Hepatocyte (in vitro differentiated cells): Measurements from ENCODE around the gene FGFBP1. TPM values are rescaled to one million over a fixed set of nuclear protein-coding genes. Genes with fewer than 3 reads are reported as not detected.

Experiments
- DNase-seq: peaks from one replicate; pipeline ENCODE4 v3.0.0-alpha.2; 2016; ENCODE audit warnings: low spot score
- H2AFZ ChIP-seq: fragments of 200-600 bp; sonication (generic); 2 replicates; pipeline ENCODE4 v1.6.0; 2016; ENCODE audit warnings: antibody characterized with exemption, mild to moderate bottlenecking
- H3K27ac ChIP-seq: fragments of 200-600 bp; sonication (generic); 2 replicates; pipeline ENCODE4 v1.5.1; 2016; ENCODE audit warnings: mild to moderate bottlenecking
- H3K27me3 ChIP-seq: fragments of 200-600 bp; sonication (generic); 2 replicates; pipeline ENCODE4 v1.6.1; 2016
- H3K36me3 ChIP-seq: fragments of 200-600 bp; sonication (generic); replicated peaks from 2 replicates; pipeline ENCODE4 v1.5.1; 2016; ENCODE audit warnings: low read depth; ENCODE audit not compliant: insufficient read depth
- H3K4me1 ChIP-seq: fragments of 200-600 bp; sonication (generic); 2 replicates; pipeline ENCODE4 v1.5.1; 2016; ENCODE audit warnings: mild to moderate bottlenecking, moderate library complexity; ENCODE audit not compliant: insufficient read depth
- H3K4me2 ChIP-seq: fragments of 200-600 bp; sonication (generic); 2 replicates; pipeline ENCODE4 v1.6.0; 2016
- H3K4me3 ChIP-seq: fragments of 200-600 bp; sonication (generic); 2 replicates; pipeline ENCODE4 v1.5.1; 2016; ENCODE audit warnings: mild to moderate bottlenecking
- H3K79me2 ChIP-seq: fragments of 200-600 bp; sonication (generic); 2 replicates; pipeline ENCODE4 v1.6.0; 2017; ENCODE audit warnings: mild to moderate bottlenecking
- H3K9me2 ChIP-seq: fragments of 200-600 bp; sonication (generic); replicated peaks from 2 replicates; pipeline ENCODE4 v1.6.0; 2017; ENCODE audit warnings: mild to moderate bottlenecking; ENCODE audit not compliant: insufficient read depth
- H3K9me3 ChIP-seq: fragments of 200-600 bp; sonication (generic); 2 replicates; pipeline ENCODE4 v1.5.1; 2016; ENCODE audit warnings: low read depth, mild to moderate bottlenecking
- H4K20me1 ChIP-seq: fragments of 200-600 bp; sonication (generic); 2 replicates; pipeline ENCODE4 v1.6.0; 2016; ENCODE audit warnings: mild to moderate bottlenecking; ENCODE audit not compliant: insufficient read depth, poor library complexity, severe bottlenecking
- EZH2 ChIP-seq: fragments of 200-600 bp; sonication (generic); IDR thresholded peaks from 2 replicates; pipeline ENCODE4 v1.6.1; 2016; ENCODE audit warnings: antibody characterized with exemption, mild to moderate bottlenecking, borderline replicate concordance
- EZH2phosphoT487 ChIP-seq: fragments of 200-600 bp; sonication (generic); IDR thresholded peaks from one replicate; pipeline ENCODE4 v1.6.1; 2018; ENCODE audit warnings: antibody characterized with exemption, mild to moderate bottlenecking, low read depth, moderate library complexity; ENCODE audit not compliant: unreplicated experiment, severe bottlenecking
- WGBS: methylation state at CpG from one replicate; pipeline ENCODE4 v1.1.6; 2016; ENCODE audit warnings: low lambda C conversion rate; ENCODE audit errors: missing lambda C conversion rate; 5-methylcytosine and 5-hydroxymethylcytosine counted together
- polyA plus RNA-seq: library from polyadenylated mRNA; unstranded; fragments of >200 nt; fragmentation: Nextera tagmentation; extraction: Ambion mirVana; gene quantifications from 2 replicates; pipeline ENCODE4 v1.2.1, GENCODE V29; 2016
- total RNA-seq: library from RNA; depleted of rRNA; stranded (reverse); fragments of >200 nt; gene quantifications from 2 replicates; pipeline ENCODE4 v1.2.3, GENCODE V29; 2014
- TF ChIP-seq, protein P1 (sequence below): fragments of 200-600 bp; sonication (generic); IDR thresholded peaks from 2 replicates; pipeline ENCODE4 v1.5.1; 2016; ENCODE audit warnings: antibody characterized with exemption, mild to moderate bottlenecking; ENCODE audit not compliant: poor library complexity

The FGFBP1 gene
- total and polyA plus RNA-seq, 2 experiments from 2014 or later: 1.8 to 2.8 TPM

GRCh38 chr4:15982842-15983524 lies 44.4 kb upstream of the FGFBP1 start:
- no peaks in the 10 kb centered on the region for H3K9me2 ChIP-seq
- H3K4me3 ChIP-seq: no peak overlapping the region
- no peaks in the 10 kb centered on the region for H3K9me3 ChIP-seq
- H2AFZ ChIP-seq: no peak overlapping the region
- no peaks in the 10 kb centered on the region for H3K27me3 ChIP-seq
- 92% methylated on average over 8 of the region's 8 CpGs for WGBS
- H3K4me1 ChIP-seq: no peaks in the 10 kb centered on the region
- DNase-seq: no peak
- no peak overlapping the region for H3K27ac ChIP-seq
- H3K36me3 ChIP-seq: no peaks in the 10 kb centered on the region
- no peaks in the 10 kb centered on the region for H4K20me1 ChIP-seq
- no peak for TF ChIP-seq EZH2phosphoT487
- TF ChIP-seq, protein P1, sequence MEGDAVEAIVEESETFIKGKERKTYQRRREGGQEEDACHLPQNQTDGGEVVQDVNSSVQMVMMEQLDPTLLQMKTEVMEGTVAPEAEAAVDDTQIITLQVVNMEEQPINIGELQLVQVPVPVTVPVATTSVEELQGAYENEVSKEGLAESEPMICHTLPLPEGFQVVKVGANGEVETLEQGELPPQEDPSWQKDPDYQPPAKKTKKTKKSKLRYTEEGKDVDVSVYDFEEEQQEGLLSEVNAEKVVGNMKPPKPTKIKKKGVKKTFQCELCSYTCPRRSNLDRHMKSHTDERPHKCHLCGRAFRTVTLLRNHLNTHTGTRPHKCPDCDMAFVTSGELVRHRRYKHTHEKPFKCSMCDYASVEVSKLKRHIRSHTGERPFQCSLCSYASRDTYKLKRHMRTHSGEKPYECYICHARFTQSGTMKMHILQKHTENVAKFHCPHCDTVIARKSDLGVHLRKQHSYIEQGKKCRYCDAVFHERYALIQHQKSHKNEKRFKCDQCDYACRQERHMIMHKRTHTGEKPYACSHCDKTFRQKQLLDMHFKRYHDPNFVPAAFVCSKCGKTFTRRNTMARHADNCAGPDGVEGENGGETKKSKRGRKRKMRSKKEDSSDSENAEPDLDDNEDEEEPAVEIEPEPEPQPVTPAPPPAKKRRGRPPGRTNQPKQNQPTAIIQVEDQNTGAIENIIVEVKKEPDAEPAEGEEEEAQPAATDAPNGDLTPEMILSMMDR: no peak
- H3K79me2 ChIP-seq: no peaks in the 10 kb centered on the region
- H3K4me2 ChIP-seq: no peak overlapping the region

DNA sequence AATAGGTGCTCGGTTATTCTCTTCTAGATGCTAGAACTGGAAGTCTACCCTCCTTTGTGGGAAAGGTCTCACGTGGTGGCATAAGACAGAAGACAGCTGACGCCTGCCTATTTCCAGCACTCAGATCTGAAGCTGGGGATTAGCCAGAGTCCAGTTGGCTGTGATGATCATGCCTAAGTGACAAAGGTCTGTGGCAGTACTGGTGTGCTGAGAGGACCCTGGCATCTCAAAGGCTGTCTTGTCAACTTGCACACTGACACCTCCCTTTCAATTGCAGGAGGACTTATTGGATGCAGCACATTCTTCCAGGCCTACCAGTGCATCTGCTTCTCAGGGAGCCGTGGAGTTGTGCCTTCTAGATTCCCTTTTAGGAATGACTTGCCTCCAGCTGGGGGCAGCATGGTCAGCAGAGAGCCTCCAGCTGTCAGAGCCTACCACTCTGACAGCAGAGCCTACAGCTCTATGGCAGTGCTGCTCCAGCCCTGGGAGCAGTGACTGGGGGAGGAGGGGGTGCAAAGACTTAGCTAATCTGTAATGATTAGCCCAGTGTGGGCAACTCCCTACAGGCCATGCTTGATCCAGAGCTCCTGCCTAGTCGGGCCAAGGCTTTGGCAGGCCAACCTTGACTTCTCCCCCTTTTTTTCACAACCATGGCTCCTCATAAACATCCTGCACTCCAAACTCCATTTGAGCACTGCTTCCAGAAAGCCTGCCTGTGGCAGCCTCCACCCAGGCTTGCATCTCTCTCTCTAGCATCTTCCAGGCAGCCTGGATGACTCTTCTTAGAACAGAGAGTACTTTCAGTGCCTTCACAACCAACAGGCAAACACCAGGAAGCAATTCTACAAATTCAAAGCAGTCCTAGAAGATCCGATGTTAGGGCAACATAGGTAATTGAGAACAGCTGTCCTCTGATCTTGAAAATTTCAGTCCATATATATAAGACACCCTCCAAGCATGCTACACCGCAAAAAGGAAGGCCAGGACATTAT lies 38.2 kb upstream of the FGFBP1 start:
- Histone ChIP-seq H2AFZ (no peak overlapping the region), H3K4me3 (no peak overlapping the region), H3K27me3 (no peaks in the 10 kb centered on the region), H3K9me3 (no peaks in the 10 kb centered on the region), H3K4me1 (no peaks in the 10 kb centered on the region), H3K9me2 (no peaks in the 10 kb centered on the region), H3K36me3 (no peaks in the 10 kb centered on the region), H3K79me2 (no peaks in the 10 kb centered on the region), H3K27ac (no peak overlapping the region), H3K4me2 (no peak overlapping the region), H4K20me1 (no peaks in the 10 kb centered on the region)
- DNase-seq: no peak
- WGBS: 71% methylated on average over 7 of the region's 7 CpGs
- TF ChIP-seq EZH2: no peak
- TF ChIP-seq, protein P1: no peak
- no peak for TF ChIP-seq EZH2phosphoT487

GRCh38 chr4:15971068-15971801 lies 32.7 kb upstream of the FGFBP1 start:
- Histone ChIP-seq H3K79me2 (no peaks in the 10 kb centered on the region), H4K20me1 (no peaks in the 10 kb centered on the region), H2AFZ (no peak overlapping the region), H3K27ac (no peak overlapping the region), H3K36me3 (no peaks in the 10 kb centered on the region), H3K4me3 (no peak overlapping the region), H3K9me3 (no peaks in the 10 kb centered on the region), H3K9me2 (no peaks in the 10 kb centered on the region), H3K4me1 (no peaks in the 10 kb centered on the region), H3K4me2 (no peak overlapping the region), H3K27me3 (no peaks in the 10 kb centered on the region)
- WGBS: 88% methylated on average over 9 of the region's 9 CpGs
- no peak for DNase-seq
- TF ChIP-seq EZH2phosphoT487 (no peak), EZH2 (no peak)
- TF ChIP-seq, protein P1: no peak
